Stimulated activated CD4-positive, alpha-beta T cell treated with anti-CD3 and anti-CD28 coated beads, TNF-alpha, amount 100 ng/mL, for 48 hours (primary cell): ENCODE results near the gene RAB24.

Experiments
- DNase-seq, 3 donors: peaks; one replicate each; pipeline ENCODE4 v3.0.0-alpha.2; 2020; ENCODE audit warnings: low read depth in 3 of 3

The RAB24 gene

DNA sequence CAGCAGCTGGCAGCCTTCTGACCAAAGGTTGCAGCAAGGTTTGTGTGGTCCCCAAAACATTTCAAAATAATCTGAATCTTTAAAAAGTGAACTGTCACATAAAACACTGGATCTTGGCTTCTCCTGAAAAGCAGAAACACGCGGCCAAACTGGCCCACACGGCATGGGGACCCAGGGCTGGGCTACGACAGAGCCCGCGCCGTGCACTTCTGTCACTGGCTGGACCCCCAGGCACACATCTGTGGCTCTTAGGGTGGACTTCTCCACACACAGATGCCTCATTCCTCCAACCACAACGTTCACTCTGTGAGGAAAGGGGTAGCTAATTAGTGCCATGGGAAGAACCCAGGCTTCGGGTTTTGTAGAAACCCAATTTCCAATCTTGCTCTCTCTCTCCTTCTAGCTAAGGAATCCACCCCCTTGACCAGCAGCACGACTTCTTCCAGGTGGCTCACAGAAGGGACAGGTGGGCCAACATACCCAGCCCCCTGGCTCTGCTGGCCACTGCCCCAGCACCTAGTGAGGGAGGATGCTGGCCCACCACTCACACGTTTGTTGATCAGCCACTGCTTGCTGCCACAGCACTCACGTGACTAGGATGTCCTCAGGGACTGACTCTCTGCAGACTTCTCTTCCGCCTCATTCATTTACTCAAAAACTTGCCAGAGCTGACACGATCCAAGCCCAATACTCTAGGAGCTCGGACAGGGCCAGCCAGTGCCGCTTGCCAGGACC is 30.1 kb upstream of the RAB24 start:
- DNase-seq: no peak

DNA sequence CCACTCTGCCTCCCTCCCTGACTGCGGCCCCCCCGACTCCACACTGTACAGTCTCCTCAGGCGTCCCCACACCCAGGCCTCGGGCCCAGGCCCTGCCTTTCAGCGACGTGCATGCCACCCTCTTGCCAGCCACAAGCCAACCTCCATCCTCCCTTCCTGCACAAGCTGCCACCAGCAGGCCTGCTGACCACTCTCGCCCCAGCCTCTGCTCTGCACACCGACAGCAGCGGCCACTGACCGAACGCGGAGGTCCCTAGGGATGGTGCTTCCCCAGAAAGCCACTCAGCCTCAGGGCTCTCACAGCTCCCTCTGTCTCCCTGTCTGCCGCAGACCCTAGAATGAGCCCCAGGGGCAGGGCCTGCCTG is 29.4 kb upstream of the RAB24 start:
- DNase-seq: no peak

DNA sequence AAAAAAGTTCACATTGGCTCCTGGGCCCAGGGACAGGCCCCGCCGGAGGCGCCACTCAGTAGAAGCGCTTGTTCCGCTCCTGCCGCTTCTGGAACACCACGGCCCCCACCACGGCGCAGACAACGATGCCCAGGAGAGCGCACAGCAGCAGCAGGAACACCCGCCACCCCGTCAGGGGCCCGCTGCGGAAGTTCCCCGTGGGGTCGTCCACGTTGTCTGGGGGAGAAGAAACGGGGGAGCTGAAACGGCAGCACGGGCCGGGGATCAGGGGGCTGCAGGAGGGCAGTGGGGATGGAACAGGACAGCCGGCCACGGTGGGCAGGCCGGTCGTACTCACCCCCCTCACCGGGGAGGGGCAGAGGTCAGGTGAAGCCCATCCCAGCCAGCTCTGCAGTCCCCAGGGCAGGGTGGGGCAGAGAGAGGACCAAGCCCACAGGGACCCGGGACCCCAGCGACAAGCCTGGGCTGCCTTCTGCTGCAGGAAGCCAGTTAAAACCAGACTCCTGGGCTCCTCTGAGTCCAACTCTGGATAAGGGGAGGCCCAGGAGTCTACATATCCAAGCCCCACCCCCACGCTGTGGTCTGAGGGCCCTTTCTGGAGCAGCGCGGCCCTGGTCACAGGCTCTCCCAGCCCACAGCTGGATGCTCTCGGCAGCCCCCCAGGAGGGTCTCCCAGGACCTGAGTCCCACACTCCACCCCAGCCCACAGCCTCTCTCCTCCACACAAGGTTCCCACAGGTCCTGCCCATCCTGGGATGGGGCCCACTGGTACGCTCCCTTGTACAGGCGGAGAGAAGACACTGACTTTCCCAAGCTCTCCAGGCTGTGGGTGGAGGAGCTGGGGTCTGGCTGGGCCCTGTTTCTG is 28.7 kb upstream of the RAB24 start:
- no peak for DNase-seq

DNA sequence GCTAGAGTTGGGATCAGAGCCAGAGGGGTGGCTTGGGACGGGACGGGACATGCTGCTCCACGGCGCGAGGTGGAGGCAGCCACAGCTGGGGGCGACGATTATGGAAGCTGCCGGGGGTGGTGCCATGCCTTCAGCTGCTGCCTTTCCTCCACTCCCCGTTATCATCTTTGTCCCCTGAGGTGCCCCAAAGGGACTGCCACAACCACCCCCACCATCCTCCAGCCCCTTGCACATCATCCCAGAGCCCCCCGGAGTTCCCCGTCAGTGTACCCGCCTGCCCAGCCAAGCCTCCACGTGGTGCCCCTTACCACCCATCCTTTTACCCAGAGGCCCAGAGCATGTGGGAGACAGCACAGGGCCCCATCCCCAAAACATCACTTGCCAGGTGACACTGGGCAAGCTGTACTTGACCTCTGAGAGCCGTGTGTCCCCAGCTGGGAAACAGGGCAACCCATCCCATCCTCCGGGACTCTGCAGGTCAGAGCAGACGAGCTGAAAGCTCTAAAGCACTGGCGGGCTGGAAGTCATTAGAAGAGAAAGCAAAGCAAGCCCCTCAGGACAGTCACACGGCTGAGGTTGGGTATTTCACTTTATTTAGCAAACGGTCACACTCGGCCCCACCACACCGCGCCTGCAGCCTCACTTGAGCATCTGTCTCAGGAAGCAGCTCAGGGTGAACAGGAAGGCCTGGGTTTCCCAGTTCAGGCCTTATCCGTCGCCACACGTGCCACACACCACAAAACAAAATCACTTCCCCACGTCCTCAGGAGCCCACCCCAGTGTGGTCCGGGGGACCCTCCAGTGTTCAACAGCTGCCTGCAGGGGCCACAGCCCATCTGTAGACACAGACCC is 27.7 kb upstream of the RAB24 start:
- no peak for DNase-seq

DNA sequence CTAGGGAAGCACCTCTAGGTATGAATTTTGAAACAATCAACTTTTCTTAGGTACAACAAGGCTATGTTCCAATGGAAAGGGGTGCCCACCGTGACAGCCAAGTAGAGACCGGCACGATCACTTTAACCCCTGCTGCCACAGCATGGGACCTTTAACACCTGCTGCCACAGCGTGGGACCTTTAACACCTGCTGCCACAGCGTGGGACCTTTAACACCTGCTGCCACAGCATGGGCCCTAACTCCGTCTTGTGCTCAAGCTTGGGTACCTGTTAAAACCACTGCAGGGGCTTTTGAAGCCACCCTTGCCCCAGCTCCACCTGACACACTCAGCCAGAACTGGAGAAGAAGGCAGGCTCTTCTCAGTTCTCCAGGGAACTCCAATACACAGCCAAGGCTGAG is 26.4 kb upstream of the RAB24 start:
- no peak for DNase-seq

DNA sequence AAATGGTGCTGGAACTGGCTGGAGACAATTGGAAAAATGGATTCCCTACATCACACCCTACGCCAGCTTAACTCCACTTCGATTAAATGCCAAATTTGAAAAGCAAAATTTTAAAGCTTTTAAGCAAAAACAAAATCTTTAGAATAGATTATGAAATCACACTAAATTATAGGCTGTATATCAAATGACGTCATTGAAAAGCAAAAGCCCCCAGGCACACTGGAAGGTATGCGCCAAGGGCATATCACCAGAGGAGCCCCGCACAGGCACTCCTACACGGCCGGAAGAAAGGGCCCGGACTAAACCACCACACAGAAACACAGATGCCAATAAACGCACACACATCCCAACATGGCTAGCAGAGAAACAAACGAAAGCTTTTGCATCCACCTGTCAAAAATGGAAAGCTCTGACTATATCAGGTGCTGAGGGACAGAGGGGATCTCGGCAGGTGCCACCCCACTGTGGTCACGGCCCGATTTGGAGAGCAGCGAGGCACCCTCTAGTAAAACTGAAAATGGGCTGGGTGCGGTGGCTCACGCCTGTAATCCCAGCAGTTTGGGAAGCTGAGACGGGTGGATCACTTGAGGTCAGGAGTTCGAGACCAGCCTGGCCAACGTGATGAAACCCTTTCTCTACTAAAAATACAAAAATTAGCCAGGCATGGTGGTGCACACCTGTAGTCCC is 25.2 kb upstream of the RAB24 start:
- DNase-seq: no peak

DNA sequence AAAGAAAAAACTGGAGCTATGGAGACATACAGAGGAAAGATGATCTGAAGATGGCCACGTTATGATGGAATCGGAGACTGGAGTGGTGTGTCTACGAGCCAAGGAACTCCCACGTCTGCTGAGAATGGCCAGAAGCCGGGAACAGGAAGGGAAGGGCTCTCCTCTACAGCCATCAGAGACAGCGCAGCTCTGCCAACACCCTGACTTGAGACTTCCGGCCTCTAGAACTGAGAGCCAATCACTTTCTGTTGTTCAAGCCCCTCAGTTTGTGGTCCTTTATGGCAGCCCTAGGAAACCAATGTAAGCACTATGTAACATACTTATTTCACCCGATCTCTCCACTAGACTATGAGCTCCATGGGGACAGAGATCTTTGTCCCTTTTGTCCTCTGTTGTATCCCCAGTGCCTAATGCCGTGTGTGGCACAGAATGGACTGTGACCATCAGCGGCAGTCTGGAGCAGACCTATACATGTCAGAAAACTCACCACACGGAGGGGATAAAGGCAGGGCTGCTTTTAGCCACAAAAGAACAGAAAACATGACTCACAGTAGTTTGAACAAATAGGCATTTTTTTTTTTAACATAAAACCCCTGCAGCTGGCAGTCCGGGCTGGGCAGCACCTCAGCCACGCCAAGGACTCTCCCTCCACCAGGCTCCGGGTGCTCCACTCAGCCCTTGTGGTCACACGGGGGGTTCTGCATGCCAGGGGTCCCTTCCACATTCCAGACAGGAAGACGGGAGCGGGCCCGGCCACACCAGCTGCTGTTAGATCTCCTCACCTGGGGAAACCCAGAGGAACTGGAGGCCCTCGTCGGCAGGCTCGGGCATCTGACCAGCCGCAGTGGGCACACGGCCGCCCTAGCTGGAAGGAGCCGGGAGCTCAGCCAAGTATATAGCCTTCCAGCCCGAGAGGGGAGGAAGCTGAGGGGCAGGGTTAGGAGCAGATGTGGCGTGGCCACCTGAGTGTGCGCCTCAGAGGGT is 24.3 kb upstream of the RAB24 start:
- no peak for DNase-seq

DNA sequence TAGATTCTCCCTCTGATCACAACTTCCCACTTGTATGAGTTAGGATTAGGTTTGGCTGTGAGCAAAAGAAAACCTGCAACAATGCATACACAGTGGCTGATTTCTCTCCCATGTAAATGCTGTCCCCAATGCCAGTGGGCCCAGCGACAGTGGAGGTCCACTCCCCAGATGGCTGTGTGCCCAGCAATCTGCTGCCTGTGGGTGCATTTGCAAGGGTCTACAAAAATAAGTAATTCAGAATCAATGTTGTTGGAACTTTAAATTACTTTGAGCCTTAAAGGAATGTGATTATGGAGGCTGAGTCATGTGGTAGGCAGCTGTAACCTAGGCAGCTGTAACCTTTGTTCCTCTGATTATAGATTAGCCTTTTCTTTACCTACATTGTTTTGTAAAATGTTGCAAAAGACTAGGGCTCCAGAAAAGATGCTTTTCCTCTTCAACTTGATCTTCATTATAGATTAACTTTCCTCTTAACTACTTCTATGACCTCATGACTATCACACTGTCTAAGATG is 22.4 kb upstream of the RAB24 start:
- DNase-seq: no peak

DNA sequence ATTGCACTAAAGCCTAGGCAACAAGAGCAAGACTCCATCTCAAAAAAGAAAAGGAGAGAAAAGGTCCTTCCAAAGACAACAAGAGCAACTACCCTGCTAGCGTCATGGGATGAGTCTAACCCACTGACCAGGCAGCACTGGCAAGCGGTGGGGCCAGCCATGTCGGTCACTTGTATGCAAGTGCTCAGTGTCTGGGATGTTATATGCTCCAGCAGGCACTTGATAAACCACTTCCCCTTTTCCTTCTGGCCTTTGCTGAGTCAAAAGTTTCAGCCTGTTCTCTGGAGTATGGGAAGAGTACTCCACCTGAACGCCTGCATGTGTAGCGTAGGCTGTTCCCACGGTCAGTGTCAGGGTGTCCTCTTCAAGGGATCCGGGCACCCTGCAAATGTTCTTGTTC is 17.4 kb upstream of the RAB24 start:
- no peak for DNase-seq

DNA sequence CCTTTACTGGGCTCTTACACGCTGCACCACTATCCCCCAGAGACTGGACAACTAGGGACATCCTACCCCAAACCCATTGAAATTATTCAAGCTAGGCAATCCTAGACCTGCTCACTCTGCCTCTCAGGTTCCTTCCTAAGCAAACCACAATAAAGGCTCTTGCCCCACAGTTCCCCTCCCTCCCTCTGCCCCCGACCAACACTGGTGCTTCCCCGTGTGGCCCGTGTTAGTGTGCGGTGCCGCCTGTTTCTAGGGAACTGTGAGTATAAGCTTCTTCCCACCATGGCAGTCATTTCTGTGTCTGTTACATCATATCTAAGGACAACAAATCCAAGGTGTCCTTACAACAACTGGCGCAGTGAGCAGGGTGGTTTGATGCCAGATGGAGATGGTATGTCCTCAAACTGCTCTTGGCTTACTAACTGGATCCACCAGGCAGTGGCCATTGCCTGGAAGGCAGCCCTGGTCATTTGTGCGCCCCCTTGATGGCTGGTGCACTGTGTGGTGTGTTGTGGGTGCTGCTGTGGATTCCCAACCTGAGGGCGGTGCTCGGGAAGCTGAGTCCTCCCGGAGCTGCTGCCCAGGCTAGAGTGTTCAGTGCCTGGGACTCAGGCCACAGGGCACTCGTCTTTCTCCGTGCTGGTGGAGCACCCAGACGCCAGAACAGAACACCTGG is 16.5 kb upstream of the RAB24 start:
- DNase-seq: no peak

DNA sequence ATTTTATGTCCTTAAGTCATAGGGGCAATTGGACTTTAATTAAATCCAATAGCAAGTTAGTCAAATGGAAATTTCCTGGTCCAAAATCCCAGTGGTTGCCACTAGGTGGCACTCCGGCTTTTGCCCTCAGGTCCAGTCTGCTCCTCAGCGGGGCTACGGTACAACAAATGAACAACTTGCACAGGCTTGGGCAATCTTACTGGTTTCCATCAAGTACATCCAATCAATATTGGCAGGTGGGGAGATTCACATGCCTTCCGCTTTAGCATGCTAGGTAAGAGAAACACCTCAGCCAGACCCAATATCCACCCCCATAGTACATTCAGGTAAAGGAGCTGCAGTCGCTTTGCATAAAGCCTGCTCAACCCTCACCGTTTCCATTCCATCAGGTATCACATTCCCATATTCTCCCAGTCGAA is 14.4 kb upstream of the RAB24 start:
- DNase-seq: peak; percentile 54 to 62 (median 56)

DNA sequence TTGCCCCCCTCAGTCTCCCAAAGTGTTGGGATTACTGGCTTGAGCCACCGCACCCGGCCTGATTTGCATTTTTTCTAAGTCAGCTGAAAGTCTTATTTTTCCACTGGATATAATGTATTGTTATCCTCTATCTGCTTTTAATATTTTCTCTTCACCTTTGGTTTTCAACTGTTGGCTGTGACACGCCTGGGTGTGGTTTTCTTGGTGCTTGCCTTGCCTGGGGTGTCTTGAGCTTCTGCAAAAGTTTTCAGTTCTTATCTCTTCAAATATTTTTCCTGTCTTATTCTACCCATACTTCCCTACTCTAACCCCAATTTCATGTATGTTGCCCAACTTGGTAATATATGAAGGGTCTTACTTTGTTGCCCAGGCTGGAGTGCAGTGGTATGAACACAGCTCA is 12.5 kb upstream of the RAB24 start:
- no peak for DNase-seq

DNA sequence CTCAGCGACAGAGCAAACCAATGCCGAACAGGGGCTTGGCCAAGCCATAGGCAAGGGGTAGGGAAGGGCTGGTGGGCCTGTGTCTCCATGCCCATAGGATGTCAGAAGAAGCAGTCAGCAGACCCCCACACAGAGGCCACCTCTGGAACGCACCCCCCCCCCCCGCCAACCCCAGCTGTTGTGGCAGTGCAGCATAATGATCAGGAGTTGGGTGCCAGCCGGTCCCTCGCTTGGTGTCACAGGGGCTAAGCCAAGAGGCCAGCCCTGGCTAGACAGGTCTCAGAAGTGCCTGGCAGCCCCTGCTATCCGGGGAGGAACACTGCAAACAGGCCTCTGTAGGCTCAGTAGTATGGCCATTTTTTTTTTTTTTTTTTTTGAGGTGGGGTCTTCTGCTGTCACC is 11.9 kb upstream of the RAB24 start:
- no peak for DNase-seq

DNA sequence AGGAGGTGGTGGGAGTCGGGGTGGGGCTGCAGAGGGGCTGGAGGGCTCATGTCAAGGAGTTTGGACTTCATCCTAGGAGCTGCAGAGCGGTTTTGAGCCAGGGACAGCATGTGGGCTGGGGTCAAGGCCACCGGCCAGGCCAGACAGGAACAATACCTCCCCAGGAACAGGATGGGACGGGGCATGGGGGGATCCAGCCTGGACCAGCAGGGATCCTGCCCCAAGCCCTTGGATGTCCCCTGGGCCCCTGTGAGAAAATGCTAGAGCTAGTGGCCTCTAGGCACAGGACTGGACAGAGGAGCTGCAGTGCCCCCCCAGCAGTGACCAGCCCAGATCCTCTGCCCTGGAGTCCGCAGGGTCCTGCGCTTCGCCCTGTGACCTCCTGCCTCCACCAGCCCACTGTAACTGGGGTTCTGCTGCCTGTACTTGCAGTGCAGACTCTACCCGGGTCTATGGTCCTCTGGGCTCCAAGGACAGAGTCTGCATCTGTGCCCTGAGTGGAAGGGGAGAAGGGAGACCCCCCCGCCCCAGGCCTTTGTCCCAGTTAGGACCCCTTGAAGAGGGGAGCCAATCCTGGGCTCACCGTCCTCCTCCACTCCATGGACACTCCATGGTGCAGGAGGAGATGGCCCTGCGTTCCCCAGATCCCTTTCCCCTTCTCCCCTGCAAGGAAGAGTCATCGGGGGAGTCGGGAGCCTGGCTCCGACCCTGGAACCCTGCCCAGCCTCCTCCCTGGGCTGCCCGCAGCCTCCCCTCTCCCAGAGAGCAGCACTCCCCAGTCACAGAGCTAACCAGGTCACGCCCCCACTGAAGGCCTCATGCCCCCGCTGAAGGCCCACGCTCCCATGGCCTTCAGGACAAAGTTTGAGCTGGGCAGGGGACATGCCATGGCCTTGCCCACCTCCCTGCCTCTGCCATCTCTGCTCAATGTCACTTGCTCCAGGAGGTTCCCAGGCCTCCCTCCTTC is 11.1 kb upstream of the RAB24 start:
- DNase-seq: no peak

DNA sequence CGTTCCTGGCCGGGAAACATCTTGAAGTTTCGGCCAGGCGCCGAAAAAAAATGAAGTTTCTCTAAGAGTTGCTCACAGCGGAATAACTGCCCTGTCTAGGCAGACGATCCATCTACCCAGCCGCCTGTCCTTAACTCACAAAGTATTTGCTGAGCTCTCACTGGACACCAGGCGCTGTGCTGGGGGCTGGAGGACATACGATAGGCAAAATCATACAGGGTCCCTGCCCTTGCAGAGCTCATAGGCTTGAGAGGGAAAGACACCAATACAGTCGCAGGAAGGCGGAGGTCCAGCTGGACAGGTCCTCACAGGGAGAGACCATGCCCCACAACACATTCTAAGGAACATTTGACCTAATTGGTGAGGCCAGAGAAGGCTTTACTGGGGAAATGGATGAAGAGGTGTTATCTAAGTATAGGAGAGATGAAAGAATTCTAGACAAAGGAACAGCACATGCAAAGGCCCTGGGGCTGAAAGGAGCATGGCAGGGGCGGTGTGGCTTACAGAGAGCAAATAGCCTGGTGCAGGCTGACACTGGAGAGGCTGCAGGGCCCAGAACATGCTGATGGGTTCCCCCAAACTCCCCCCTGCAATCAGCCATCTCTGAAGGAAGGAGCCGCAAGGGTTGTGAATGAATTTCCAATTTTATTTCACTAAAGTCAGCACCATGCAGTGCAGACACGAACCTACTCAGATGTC is 10.2 kb upstream of the RAB24 start:
- no peak for DNase-seq

DNA sequence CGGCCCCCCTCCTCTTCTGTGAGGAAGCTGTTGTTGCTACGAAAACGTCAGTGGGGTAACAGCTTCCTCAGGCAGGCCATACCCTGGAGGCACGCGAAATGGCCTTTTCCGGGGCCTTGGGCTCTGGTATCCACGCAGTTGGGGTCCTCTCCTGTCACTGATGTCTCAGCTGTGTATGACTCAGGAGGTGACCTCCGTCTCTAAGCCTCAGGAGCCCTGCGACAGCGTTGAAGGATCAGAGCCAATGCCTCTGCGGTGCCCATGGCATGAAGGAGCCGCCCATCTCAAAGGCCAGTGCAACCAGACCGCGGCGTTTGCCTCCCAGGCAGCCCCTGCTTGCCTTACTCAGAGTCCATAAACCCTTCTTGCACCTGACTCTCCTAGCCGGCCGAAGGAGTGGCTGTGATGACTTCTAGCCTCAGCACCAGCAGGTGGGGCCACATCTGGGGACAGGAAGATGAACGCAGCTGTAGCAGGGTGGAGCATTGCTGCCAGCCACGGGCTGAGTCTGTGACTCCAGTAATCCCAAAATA is 9.2 kb upstream of the RAB24 start:
- DNase-seq: peak in 1 of 3 donors; percentile 45
